ENCODE data around the gene SMOC1. TPM values are rescaled to one million over a fixed set of nuclear protein-coding genes. Genes with fewer than 3 reads are reported as not detected.

The SMOC1 gene
- total and polyA plus RNA-seq, 9 of the 15 experiments (the other 6 are each of a cell fraction or from before 2014, with no cell fraction given): 0.04 TPM; not detected in 8

- Histone ChIP-seq H3K27ac (ENCODE audit: extremely low read depth, low read depth, low read length) (no peak overlapping the region), H2AFZ (ENCODE audit: low read depth, low read length) (no peak overlapping the region), H3K79me2 (ENCODE audit: control insufficient read depth, insufficient read depth, low read length) (no peaks in the 10 kb centered on the region), H3K9ac (ENCODE audit: insufficient read depth in 1 of 2, low read depth in 2 of 2, low read length in 2 of 2) (no peak overlapping the region), H3K4me1 (replicated peaks in 1 of 2; ENCODE audit: control insufficient read depth in 2 of 2, insufficient read depth in 2 of 2, low read length in 2 of 2) (no peaks in the 10 kb centered on the region), H3K9me3 (replicated peaks; ENCODE audit: control insufficient read depth, insufficient read depth, low read depth, low read length) (no peaks in the 10 kb centered on the region), H3K4me2 (ENCODE audit: insufficient read depth, low read length) (no peak overlapping the region), H4K20me1 (replicated peaks; ENCODE audit: control insufficient read depth, insufficient read depth, low read length) (no peaks in the 10 kb centered on the region), H3K9me1 (ENCODE audit: control insufficient read depth, insufficient read depth, low read length) (no peaks in the 10 kb centered on the region), H3K36me3 (ENCODE audit: control insufficient read depth, insufficient read depth, low read length) (no peaks in the 10 kb centered on the region), H3K27me3 (ENCODE audit: control insufficient read depth in 2 of 2, insufficient read depth in 2 of 2, low read length in 2 of 2) (no peaks in the 10 kb centered on the region; a peak in 1 of 5 replicates), H3K4me3 (no peak overlapping the region)
- intact Hi-C loops (cut with micrococcal nuclease): no loop called here
- no TSS peak for BruUV-seq (replicated peaks)
- ATAC-seq: no peak
- no peak for FAIRE-seq
- DNase-seq (ENCODE audit: extremely low read depth in 1 of 4, low spot score in 3 of 4): no peak
- in situ Hi-C loops (cut with MboI): no loop called here
- TF ChIP-seq MYBL2 (IDR thresholded peaks at IDR 0.05; ENCODE audit: low read depth) (no peak), MYBL2 (CRISPR knock-in tag; IDR thresholded peaks at IDR 0.05; ENCODE audit: borderline replicate concordance) (no peak)
- TF ChIP-seq, protein P1, sequence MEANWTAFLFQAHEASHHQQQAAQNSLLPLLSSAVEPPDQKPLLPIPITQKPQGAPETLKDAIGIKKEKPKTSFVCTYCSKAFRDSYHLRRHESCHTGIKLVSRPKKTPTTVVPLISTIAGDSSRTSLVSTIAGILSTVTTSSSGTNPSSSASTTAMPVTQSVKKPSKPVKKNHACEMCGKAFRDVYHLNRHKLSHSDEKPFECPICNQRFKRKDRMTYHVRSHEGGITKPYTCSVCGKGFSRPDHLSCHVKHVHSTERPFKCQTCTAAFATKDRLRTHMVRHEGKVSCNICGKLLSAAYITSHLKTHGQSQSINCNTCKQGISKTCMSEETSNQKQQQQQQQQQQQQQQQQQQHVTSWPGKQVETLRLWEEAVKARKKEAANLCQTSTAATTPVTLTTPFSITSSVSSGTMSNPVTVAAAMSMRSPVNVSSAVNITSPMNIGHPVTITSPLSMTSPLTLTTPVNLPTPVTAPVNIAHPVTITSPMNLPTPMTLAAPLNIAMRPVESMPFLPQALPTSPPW (CRISPR knock-in tag; IDR thresholded peaks at IDR 0.05): no peak
- CTCF ChIA-PET (ENCODE audit: low intra/inter-chr PET ratio): no interaction called here
- POLR2A ChIA-PET: no interaction called here
- 0% methylated on average over 2 of the region's 2 CpGs for WGBS (ENCODE audit: insufficient coverage, low coverage, missing lambda C conversion rate)
These were observed 88.9 kb downstream of the SMOC1 start for GRCh38 chr14:69968132-69968531.

DNA sequence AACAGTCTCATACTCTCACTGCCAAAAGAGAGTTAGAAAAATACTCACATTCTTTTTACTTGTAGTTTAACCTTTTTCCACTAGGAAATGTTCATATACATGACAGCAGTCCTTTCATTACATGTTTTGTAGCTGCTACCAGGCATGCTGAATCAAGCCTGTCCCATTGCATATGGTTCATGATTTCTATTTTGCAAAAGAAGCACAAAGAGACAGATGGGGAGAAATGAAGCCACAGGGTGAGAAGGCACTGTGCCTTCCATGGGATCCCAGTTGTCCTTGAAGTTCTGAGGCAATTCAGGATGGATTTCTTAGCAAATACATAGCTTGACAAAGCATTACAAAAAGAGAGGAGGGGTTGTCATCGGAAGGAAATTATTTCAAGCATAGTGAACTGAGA lies 89.5 kb downstream of the SMOC1 start:
- no peaks in the 10 kb centered on the region for H3K4me1 ChIP-seq (replicated peaks in 1 of 2; ENCODE audit: control insufficient read depth in 2 of 2, insufficient read depth in 2 of 2, low read length in 2 of 2)
- CTCF ChIA-PET (ENCODE audit: low intra/inter-chr PET ratio): no interaction called here
- TF ChIP-seq FOXJ2 (tag; IDR thresholded peaks at IDR 0.05): no peak
- no peak for TF ChIP-seq ETS2 (tag; IDR thresholded peaks at IDR 0.05; ENCODE audit: borderline replicate concordance, poor library complexity, severe bottlenecking)
- TF ChIP-seq ZNF395 (CRISPR knock-in tag; IDR thresholded peaks at IDR 0.05): no peak
- TF ChIP-seq SRSF9 (IDR thresholded peaks at IDR 0.05; ENCODE audit: borderline replicate concordance, low read depth, low read length): no peak
- TF ChIP-seq, protein P2, sequence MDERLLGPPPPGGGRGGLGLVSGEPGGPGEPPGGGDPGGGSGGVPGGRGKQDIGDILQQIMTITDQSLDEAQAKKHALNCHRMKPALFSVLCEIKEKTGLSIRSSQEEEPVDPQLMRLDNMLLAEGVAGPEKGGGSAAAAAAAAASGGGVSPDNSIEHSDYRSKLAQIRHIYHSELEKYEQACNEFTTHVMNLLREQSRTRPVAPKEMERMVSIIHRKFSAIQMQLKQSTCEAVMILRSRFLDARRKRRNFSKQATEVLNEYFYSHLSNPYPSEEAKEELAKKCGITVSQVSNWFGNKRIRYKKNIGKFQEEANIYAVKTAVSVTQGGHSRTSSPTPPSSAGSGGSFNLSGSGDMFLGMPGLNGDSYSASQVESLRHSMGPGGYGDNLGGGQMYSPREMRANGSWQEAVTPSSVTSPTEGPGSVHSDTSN (CRISPR knock-in tag; IDR thresholded peaks at IDR 0.05; ENCODE audit: low read depth): no peak
- TF ChIP-seq, protein P2 (tag; conservative IDR thresholded peaks at IDR 0.05; ENCODE audit: low read depth): no peak
- no peak for TF ChIP-seq PRPF4 (IDR thresholded peaks at IDR 0.05; ENCODE audit: insufficient read depth, low read depth, low read length, poor library complexity, severe bottlenecking)

More for the DNA sequence above, 89.5 kb downstream of the SMOC1 start:
- WGBS (ENCODE audit: insufficient coverage, low coverage, missing lambda C conversion rate): 0% methylated on average over 1 of the region's 1 CpG
- Histone ChIP-seq H3K4me2 (ENCODE audit: insufficient read depth, low read length) (no peak overlapping the region), H3K27ac (ENCODE audit: extremely low read depth, low read depth, low read length) (no peak overlapping the region), H3K4me3 (no peak overlapping the region), H4K20me1 (replicated peaks; ENCODE audit: control insufficient read depth, insufficient read depth, low read length) (no peaks in the 10 kb centered on the region), H3K9me3 (replicated peaks; ENCODE audit: control insufficient read depth, insufficient read depth, low read depth, low read length) (no peaks in the 10 kb centered on the region), H3K36me3 (ENCODE audit: control insufficient read depth, insufficient read depth, low read length) (no peaks in the 10 kb centered on the region), H3K27me3 (ENCODE audit: control insufficient read depth in 2 of 2, insufficient read depth in 2 of 2, low read length in 2 of 2) (no peaks in the 10 kb centered on the region; a peak in 1 of 5 replicates), H3K79me2 (ENCODE audit: control insufficient read depth, insufficient read depth, low read length) (no peaks in the 10 kb centered on the region), H3K9me1 (ENCODE audit: control insufficient read depth, insufficient read depth, low read length) (no peaks in the 10 kb centered on the region), H2AFZ (ENCODE audit: low read depth, low read length) (no peak overlapping the region), H3K9ac (ENCODE audit: insufficient read depth in 1 of 2, low read depth in 2 of 2, low read length in 2 of 2) (no peak overlapping the region)
- FAIRE-seq (no peak), ATAC-seq (no peak), DNase-seq (ENCODE audit: extremely low read depth in 1 of 4, low spot score in 3 of 4) (no peak)
- intact Hi-C loops (cut with micrococcal nuclease): no loop called here
- POLR2A ChIA-PET: no interaction called here
- in situ Hi-C loops (cut with MboI): no loop called here
- BruUV-seq (replicated peaks): no TSS peak
